Keratinocyte (primary cell): ENCODE data around the gene SPPL3. TPM values are rescaled to one million over a fixed set of nuclear protein-coding genes. Genes with fewer than 3 reads are reported as not detected.
A peak's percentile ranks its signal among the peaks of the same experiment; 100 is the strongest.

Source experiments
- DNase-seq: peaks from one replicate; pipeline ENCODE4 v3.0.0-alpha.2; 2011; ENCODE audit warnings: low read depth, missing footprints, low spot score
- FAIRE-seq: peaks from 2 replicates; lab custom pipeline; 2011; peaks lifted over from hg19 to GRCh38; lab: Jason Lieb, UNC
- H2AFZ ChIP-seq: 2 replicates; pipeline ENCODE4 v1.6.0; 2012; ENCODE audit warnings: low read length, control low read depth, inconsistent platforms; ENCODE audit not compliant: control insufficient read depth
- H3K27ac ChIP-seq: 2 replicates; pipeline ENCODE4 v1.5.1; 2011; ENCODE audit warnings: low read length; ENCODE audit not compliant: control insufficient read depth, insufficient read depth
- H3K27me3 ChIP-seq: 3 replicates; pipeline ENCODE4 v1.6.0; 2011; ENCODE audit warnings: low read length; ENCODE audit not compliant: control insufficient read depth, insufficient read depth; ENCODE audit errors: extremely low read depth
- H3K36me3 ChIP-seq, 2 experiments: 2 replicates in 1 of 2; 3 replicates in 1 of 2; pipeline ENCODE4 v1.5.1; 2011; ENCODE audit warnings: low read length in 2 of 2, mild to moderate bottlenecking in 1 of 2; ENCODE audit not compliant: control insufficient read depth in 2 of 2, insufficient read depth in 2 of 2; ENCODE audit errors: extremely low read depth in 1 of 2
- H3K4me1 ChIP-seq: 3 replicates; pipeline ENCODE4 v1.5.1; 2011; ENCODE audit warnings: low read length; ENCODE audit not compliant: control insufficient read depth, insufficient read depth; ENCODE audit errors: extremely low read depth
- H3K4me2 ChIP-seq: 3 replicates; pipeline ENCODE4 v1.6.0; 2011; ENCODE audit warnings: low read depth, low read length; ENCODE audit not compliant: control insufficient read depth, insufficient read depth; ENCODE audit errors: extremely low read depth
- H3K4me3 ChIP-seq, 3 experiments: fragments of 200-600 bp in 1 of 3; sonication (generic) in 1 of 3; 2 replicates in 2 of 3; 3 replicates in 1 of 3; pipeline ENCODE4 v1.5.1; 2011 to 2016; ENCODE audit warnings: low read length in 3 of 3, mild to moderate bottlenecking in 3 of 3, control low read depth in 2 of 3, inconsistent platforms in 1 of 3, low read depth in 1 of 3, mixed read lengths in 1 of 3, mixed run types in 1 of 3, moderate library complexity in 1 of 3; ENCODE audit not compliant: control insufficient read depth in 2 of 3, insufficient read depth in 2 of 3; ENCODE audit errors: extremely low read depth in 1 of 3
- H3K79me2 ChIP-seq: 2 replicates; pipeline ENCODE4 v1.6.0; 2012; ENCODE audit warnings: low read length; ENCODE audit not compliant: control insufficient read depth, insufficient read depth
- H3K9ac ChIP-seq: 3 replicates; pipeline ENCODE4 v1.6.0; 2011; ENCODE audit warnings: low read length; ENCODE audit not compliant: control insufficient read depth, insufficient read depth; ENCODE audit errors: extremely low read depth
- H3K9me1 ChIP-seq: 3 replicates; pipeline ENCODE4 v1.6.0; 2011; ENCODE audit warnings: low read length; ENCODE audit not compliant: control insufficient read depth, insufficient read depth; ENCODE audit errors: extremely low read depth
- H3K9me3 ChIP-seq: 2 replicates; pipeline ENCODE4 v1.5.1; 2012; ENCODE audit warnings: low read depth, low read length; ENCODE audit not compliant: control insufficient read depth
- H4K20me1 ChIP-seq: 3 replicates; pipeline ENCODE4 v1.6.0; 2011; ENCODE audit warnings: low read length; ENCODE audit not compliant: control insufficient read depth, insufficient read depth; ENCODE audit errors: extremely low read depth
- CTCF ChIP-seq, 3 experiments: IDR thresholded peaks in 1 of 3; conservative IDR thresholded peaks in 1 of 3; optimal IDR thresholded peaks in 1 of 3; 2 replicates in 2 of 3; 3 replicates in 1 of 3; pipeline versions ENCODE3 to v1.5.1; 2011; ENCODE audit warnings: low read length in 3 of 3, mild to moderate bottlenecking in 3 of 3, moderate library complexity in 2 of 3, control low read depth in 1 of 3, inconsistent platforms in 1 of 3; ENCODE audit not compliant: insufficient read depth in 2 of 3; ENCODE audit errors: extremely low read depth in 1 of 3
- EZH2 ChIP-seq: IDR thresholded peaks from one replicate; pipeline ENCODE4 v1.6.1; 2012; ENCODE audit warnings: inconsistent platforms, mild to moderate bottlenecking, low read length, moderate library complexity
- dilution Hi-C: fragments of 300-500 bp; cut with MboI; formaldehyde crosslinking; loops from one replicate; pipeline ENCODE4 v1.7.0; 2020; ENCODE audit warnings: low sequenced_read_pairs; ENCODE audit not compliant: extremely low pct_ligation_motif_present
- polyA plus RNA-seq, 5 experiments: library from polyadenylated mRNA; depleted of rRNA in 3 of 5; stranded (reverse) in 3 of 5; stranded (forward) in 1 of 5; unstranded in 1 of 5; fragments of >200 nt; gene quantifications; 1 replicate in 1 of 5; 2 replicates in 3 of 5; 3 replicates in 1 of 5; pipeline versions ENCODE4 v1.2.1 to v1.2.3, GENCODE V29; 2011 to 2012; ENCODE audit warnings: missing spikeins in 2 of 5, low read depth in 1 of 5, low replicate concordance in 1 of 5

The SPPL3 gene
- polyA plus RNA-seq, 1 donor (not counting 4 experiments of a cell fraction or from before 2014, with no cell fraction given): 28.3 TPM

GRCh38 chr12:120858306-120859088, 45.7 kb downstream of the SPPL3 start:
- Histone ChIP-seq H3K27me3 (no peaks in the 10 kb centered on the region), H3K4me2 (no peak overlapping the region), H4K20me1 (no peaks in the 10 kb centered on the region), H3K9me1 (peaks cover 2% of the 10 kb centered on the region), H3K27ac (no peak overlapping the region), H3K9me3 (no peaks in the 10 kb centered on the region), H3K4me3 (no peak overlapping the region), H3K4me1 (peaks cover 13% of the 10 kb centered on the region), H3K9ac (no peak overlapping the region), H2AFZ (no peak overlapping the region), H3K79me2 (peaks cover 45% of the 10 kb centered on the region), H3K36me3 (no peaks in the 10 kb centered on the region)
- TF ChIP-seq EZH2: no peak
- TF ChIP-seq CTCF (optimal IDR thresholded peaks at IDR 0.05 in 1 of 3, IDR thresholded peaks at IDR 0.05 in 1 of 3, conservative IDR thresholded peaks at IDR 0.05 in 1 of 3; ENCODE audit: extremely low read depth in 1 of 3, insufficient read depth in 2 of 3, low read length in 3 of 3): no peak
- dilution Hi-C loops: no loop called here
- DNase-seq (no peak), FAIRE-seq (no peak)

DNA sequence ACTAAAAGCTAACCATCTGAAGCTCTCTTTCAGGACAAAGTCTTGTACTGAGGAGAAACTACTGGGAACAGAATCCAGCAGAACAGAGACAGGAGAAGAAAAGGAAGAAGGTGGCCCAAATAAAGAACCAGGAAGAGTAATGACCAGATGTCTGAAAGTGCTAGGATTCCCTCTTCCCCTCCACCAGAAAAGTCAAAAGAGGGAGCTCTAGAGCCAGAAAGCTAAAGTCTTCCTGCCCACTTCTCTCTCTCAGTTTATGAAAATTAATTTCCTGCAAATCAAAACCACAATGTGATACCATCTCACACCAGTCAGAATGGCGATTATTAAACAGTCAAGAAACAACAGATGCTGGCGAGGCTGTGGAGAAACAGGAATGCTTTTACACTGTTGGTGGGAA, 47.2 kb downstream of the SPPL3 start:
- Histone ChIP-seq H3K9me1 (no peaks in the 10 kb centered on the region), H3K27me3 (no peaks in the 10 kb centered on the region), H3K4me1 (peaks cover 20% of the 10 kb centered on the region), H3K36me3 (no peaks in the 10 kb centered on the region), H3K9ac (peak overlapping the region; percentile 34), H2AFZ (no peak overlapping the region), H4K20me1 (no peaks in the 10 kb centered on the region), H3K4me2 (peak overlapping the region; percentile 48), H3K4me3 (no peak overlapping the region), H3K79me2 (peaks cover 40% of the 10 kb centered on the region), H3K9me3 (no peaks in the 10 kb centered on the region), H3K27ac (peak overlapping the region; percentile 17)
- FAIRE-seq (peak; percentile 65), DNase-seq (no peak)
- TF ChIP-seq EZH2 (no peak), CTCF (optimal IDR thresholded peaks at IDR 0.05 in 1 of 3, IDR thresholded peaks at IDR 0.05 in 1 of 3, conservative IDR thresholded peaks at IDR 0.05 in 1 of 3; ENCODE audit: extremely low read depth in 1 of 3, insufficient read depth in 2 of 3, low read length in 3 of 3) (peak; percentile 47 to 54 (median 52))
- dilution Hi-C loops: no loop called here
